H9 (cell line): ENCODE measurements around the gene FNDC3B. TPM values are rescaled to one million over a fixed set of nuclear protein-coding genes. Genes with fewer than 3 reads are reported as not detected.

ENCODE experiments used
- DNase-seq: peaks from one replicate; pipeline ENCODE4 v3.0.0-alpha.2; 2017
- H2AFZ ChIP-seq: one replicate; pipeline ENCODE4 v1.6.1; 2013; ENCODE audit warnings: mild to moderate bottlenecking, low read length, control low read depth, moderate library complexity
- H2AK5ac ChIP-seq: 2 replicates; pipeline ENCODE4 v1.6.1; 2013; ENCODE audit warnings: low read length, control low read depth, mixed read lengths; ENCODE audit not compliant: insufficient read length
- H2BK120ac ChIP-seq: one replicate; pipeline ENCODE4 v1.6.1; 2013; ENCODE audit warnings: low read depth, mild to moderate bottlenecking, low read length, control low read depth, inconsistent platforms; ENCODE audit not compliant: poor library complexity, severe bottlenecking
- H2BK12ac ChIP-seq: 2 replicates; pipeline ENCODE4 v1.6.1; 2013; ENCODE audit warnings: low read length, control low read depth, mixed read lengths, low read depth; ENCODE audit not compliant: insufficient read length
- H2BK15ac ChIP-seq: 2 replicates; pipeline ENCODE4 v1.6.1; 2013; ENCODE audit warnings: low read depth, low read length, control low read depth
- H2BK20ac ChIP-seq: one replicate; pipeline ENCODE4 v1.6.1; 2013; ENCODE audit warnings: low read depth, mild to moderate bottlenecking, low read length, control low read depth, inconsistent platforms; ENCODE audit not compliant: poor library complexity, severe bottlenecking
- H2BK5ac ChIP-seq: 2 replicates; pipeline ENCODE4 v1.6.1; 2013; ENCODE audit warnings: low read length, control low read depth, mixed read lengths; ENCODE audit not compliant: insufficient read length
- H3K14ac ChIP-seq: 2 replicates; pipeline ENCODE4 v1.6.1; 2013; ENCODE audit warnings: low read length, control low read depth; ENCODE audit not compliant: insufficient read depth
- H3K18ac ChIP-seq: 2 replicates; pipeline ENCODE4 v1.6.1; 2013; ENCODE audit warnings: low read depth, mild to moderate bottlenecking, mixed read lengths, low read length, control low read depth; ENCODE audit not compliant: insufficient read length
- H3K23ac ChIP-seq: 2 replicates; pipeline ENCODE4 v1.6.1; 2013; ENCODE audit warnings: low read length, control low read depth, mixed read lengths, low read depth; ENCODE audit not compliant: insufficient read length
- H3K23me2 ChIP-seq: 2 replicates; pipeline ENCODE4 v1.6.1; 2013; ENCODE audit warnings: low read depth, mild to moderate bottlenecking, mixed read lengths, low read length, control low read depth; ENCODE audit not compliant: insufficient read length, poor library complexity, severe bottlenecking
- H3K27ac ChIP-seq: 2 replicates; pipeline ENCODE4 v1.5.1; 2013; ENCODE audit warnings: low read length, control low read depth, mixed read lengths, low read depth; ENCODE audit not compliant: insufficient read length
- H3K27me3 ChIP-seq: 2 replicates; pipeline ENCODE4 v1.6.1; 2013; ENCODE audit warnings: low read length, control low read depth, inconsistent platforms; ENCODE audit not compliant: insufficient read depth
- H3K4ac ChIP-seq: 2 replicates; pipeline ENCODE4 v1.6.1; 2013; ENCODE audit warnings: low read depth, mild to moderate bottlenecking, control low read depth, inconsistent platforms, low read length, moderate library complexity
- H3K4me1 ChIP-seq: 2 replicates; pipeline ENCODE4 v1.6.1; 2013; ENCODE audit warnings: low read length, control low read depth, inconsistent platforms; ENCODE audit not compliant: insufficient read depth
- H3K4me2 ChIP-seq: 2 replicates; pipeline ENCODE4 v1.6.1; 2013; ENCODE audit warnings: low read length, control low read depth, mixed read lengths; ENCODE audit not compliant: insufficient read length, insufficient read depth
- H3K56ac ChIP-seq: 2 replicates; pipeline ENCODE4 v1.6.1; 2013; ENCODE audit warnings: low read depth, mild to moderate bottlenecking, mixed read lengths, low read length, control low read depth; ENCODE audit not compliant: insufficient read length
- H3K79me1 ChIP-seq: 2 replicates; pipeline ENCODE4 v1.6.1; 2013; ENCODE audit warnings: low read depth, mild to moderate bottlenecking, moderate library complexity, low read length, control low read depth, inconsistent platforms; ENCODE audit not compliant: insufficient read depth, poor library complexity, severe bottlenecking
- H3K79me2 ChIP-seq: 2 replicates; pipeline ENCODE4 v1.6.1; 2013; ENCODE audit warnings: low read length, control low read depth, inconsistent platforms; ENCODE audit not compliant: insufficient read depth
- H3K9ac ChIP-seq: 2 replicates; pipeline ENCODE4 v1.6.1; 2013; ENCODE audit warnings: low read length, control low read depth, mixed read lengths; ENCODE audit not compliant: insufficient read length; ENCODE audit errors: extremely low read depth
- H3K9me3 ChIP-seq: one replicate; pipeline ENCODE4 v1.6.1; 2013; ENCODE audit warnings: low read depth, low read length, inconsistent platforms; ENCODE audit not compliant: control insufficient read depth
- H3T11ph ChIP-seq: one replicate; pipeline ENCODE4 v1.6.1; 2013; ENCODE audit warnings: mild to moderate bottlenecking, low read length, control low read depth, inconsistent platforms
- H4K20me1 ChIP-seq: one replicate; pipeline ENCODE4 v1.6.1; 2013; ENCODE audit not compliant: control insufficient read depth, insufficient read length, insufficient read depth
- H4K5ac ChIP-seq: 2 replicates; pipeline ENCODE4 v1.6.1; 2013; ENCODE audit warnings: low read depth, mild to moderate bottlenecking, mixed read lengths, low read length, control low read depth; ENCODE audit not compliant: insufficient read length
- H4K8ac ChIP-seq: replicated peaks from 2 replicates; pipeline ENCODE4 v1.6.1; 2013; ENCODE audit warnings: low read length, control low read depth, mixed read lengths, low read depth; ENCODE audit not compliant: insufficient read length
- H4K91ac ChIP-seq: 2 replicates; pipeline ENCODE4 v1.6.1; 2013; ENCODE audit warnings: low read depth, mild to moderate bottlenecking, moderate library complexity, mixed read lengths, low read length, control low read depth; ENCODE audit not compliant: insufficient read length
- H3K27ac Mint-ChIP-seq, 3 experiments: 2 replicates in 2 of 3; 3 replicates in 1 of 3; pipeline ENCODE4 v1.8.0; 2020 to 2021; ENCODE audit warnings: mixed read lengths in 3 of 3, mild to moderate bottlenecking in 1 of 3, moderate library complexity in 1 of 3
- H3K27me3 Mint-ChIP-seq: 2 replicates; pipeline ENCODE4 v1.8.0; 2021; ENCODE audit warnings: low read depth, mild to moderate bottlenecking, moderate library complexity, mixed read lengths
- H3K36me3 Mint-ChIP-seq, 3 experiments: 2 replicates in 2 of 3; 3 replicates in 1 of 3; pipeline ENCODE4 v1.8.0; 2020 to 2021; ENCODE audit warnings: low read depth in 3 of 3, mixed read lengths in 3 of 3; ENCODE audit not compliant: insufficient read depth in 1 of 3
- H3K4me1 Mint-ChIP-seq, 2 experiments: 2 replicates each; pipeline ENCODE4 v1.8.0; 2020; ENCODE audit warnings: mixed read lengths in 2 of 2
- H3K4me3 Mint-ChIP-seq, 2 experiments: 2 replicates in 1 of 2; 3 replicates in 1 of 2; pipeline ENCODE4 v1.8.0; 2020 to 2021; ENCODE audit warnings: mild to moderate bottlenecking in 2 of 2, mixed read lengths in 2 of 2, moderate library complexity in 1 of 2
- H3K9me3 Mint-ChIP-seq, 2 experiments: 2 replicates in 1 of 2; 3 replicates in 1 of 2; pipeline ENCODE4 v1.8.0; 2020; ENCODE audit warnings: mild to moderate bottlenecking in 2 of 2, mixed read lengths in 2 of 2, moderate library complexity in 1 of 2
- WGBS: extraction: QIAGEN DNeasy Blood & Tissue Kit; methylation state at CpG from one replicate; pipeline ENCODE4 v1.1.7; 2013; ENCODE audit warnings: missing lambda C conversion rate, low lambda C conversion rate, mixed read lengths; ENCODE audit not compliant: insufficient read length; ENCODE audit errors: extremely low coverage; 5-methylcytosine and 5-hydroxymethylcytosine counted together
- total RNA-seq: library from RNA; stranded (reverse); gene quantifications from 2 replicates; pipeline ENCODE4 v1.2.1, GENCODE V29; 2021
- TF ChIP-seq, protein P1 (sequence below): fragments of 200-600 bp; sonication (generic); conservative IDR thresholded peaks from 3 replicates; pipeline ENCODE4 v1.8.0; 2021; ENCODE audit warnings: antibody characterized with exemption, mild to moderate bottlenecking

Gene FNDC3B
- total RNA-seq, 1 experiment from 2014 or later, result 43.8 TPM

DNA sequence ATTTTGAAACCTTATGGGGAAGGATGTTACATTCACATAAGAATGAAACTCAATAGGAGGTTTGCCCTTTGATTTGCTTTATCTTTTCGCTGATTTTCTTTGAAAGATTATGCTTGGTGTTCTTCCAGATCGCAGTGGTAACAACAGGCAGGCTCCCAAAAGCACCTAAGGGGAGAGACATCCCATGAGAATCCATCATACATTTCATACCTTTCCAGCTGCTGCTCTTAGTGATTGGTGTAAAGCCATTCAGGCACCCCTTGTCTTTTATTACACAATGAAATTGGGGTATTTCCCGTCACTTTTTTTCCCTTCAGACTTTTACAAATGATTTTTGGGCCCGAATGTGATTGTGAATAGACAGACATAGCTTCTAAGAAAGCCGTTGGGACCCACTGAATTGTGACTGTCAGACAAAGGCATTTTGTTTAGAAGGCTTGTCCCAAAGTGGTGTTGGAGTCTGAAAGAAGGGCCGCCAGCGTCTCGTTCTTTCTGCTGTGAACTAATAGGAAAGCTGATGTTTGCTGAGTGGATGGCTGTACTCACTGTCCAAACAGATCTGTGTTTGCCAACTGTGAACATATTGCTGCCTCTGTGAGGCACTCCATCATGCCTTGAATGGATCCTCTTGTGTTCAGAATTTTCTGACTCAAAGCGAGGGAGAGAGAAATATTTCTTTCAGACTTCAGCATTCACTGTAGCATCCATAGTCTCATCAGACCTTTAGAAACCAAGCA is 164.3 kb downstream of the FNDC3B start:
- H3K9ac ChIP-seq, result no peak overlapping the region
- peak overlapping the region; percentile 41 for H2AK5ac ChIP-seq
- Mint-ChIP-seq H3K9me3 (peaks cover 12 to 13% of the 10 kb centered on the region in 2 experiments), H3K27me3 (no peaks in the 10 kb centered on the region), H3K4me3 (no peak overlapping the region), H3K4me1 (peaks cover 29 to 40% of the 10 kb centered on the region in 2 experiments), H3K27ac (peak overlapping the region in 1 of 3 experiments; percentile 52; a peak in 1 of 7 replicates), H3K36me3 (peaks cover 16 to 23% (median 22%) of the 10 kb centered on the region in 3 experiments)
- no CpG with 5 or more reads among the region's 9 CpGs for WGBS
- no peak overlapping the region for H3K27ac ChIP-seq
- H3K9me3 ChIP-seq, result no peaks in the 10 kb centered on the region
- no peak overlapping the region for H3K14ac ChIP-seq
- no peak overlapping the region for H4K91ac ChIP-seq
- H3K79me2 ChIP-seq, result peaks cover 10% of the 10 kb centered on the region; the same call in 1 of the 2 replicates
- H2BK15ac ChIP-seq, result no peak overlapping the region
- H3T11ph ChIP-seq, result peak overlapping the region; percentile 29
- no peak overlapping the region for H3K4me2 ChIP-seq
- H4K8ac ChIP-seq, result no peak overlapping the region
- no peak overlapping the region for H3K4ac ChIP-seq
- H2AFZ ChIP-seq, result no peak overlapping the region
- H3K4me1 ChIP-seq, result peaks cover 15% of the 10 kb centered on the region
- TF ChIP-seq, protein P1, sequence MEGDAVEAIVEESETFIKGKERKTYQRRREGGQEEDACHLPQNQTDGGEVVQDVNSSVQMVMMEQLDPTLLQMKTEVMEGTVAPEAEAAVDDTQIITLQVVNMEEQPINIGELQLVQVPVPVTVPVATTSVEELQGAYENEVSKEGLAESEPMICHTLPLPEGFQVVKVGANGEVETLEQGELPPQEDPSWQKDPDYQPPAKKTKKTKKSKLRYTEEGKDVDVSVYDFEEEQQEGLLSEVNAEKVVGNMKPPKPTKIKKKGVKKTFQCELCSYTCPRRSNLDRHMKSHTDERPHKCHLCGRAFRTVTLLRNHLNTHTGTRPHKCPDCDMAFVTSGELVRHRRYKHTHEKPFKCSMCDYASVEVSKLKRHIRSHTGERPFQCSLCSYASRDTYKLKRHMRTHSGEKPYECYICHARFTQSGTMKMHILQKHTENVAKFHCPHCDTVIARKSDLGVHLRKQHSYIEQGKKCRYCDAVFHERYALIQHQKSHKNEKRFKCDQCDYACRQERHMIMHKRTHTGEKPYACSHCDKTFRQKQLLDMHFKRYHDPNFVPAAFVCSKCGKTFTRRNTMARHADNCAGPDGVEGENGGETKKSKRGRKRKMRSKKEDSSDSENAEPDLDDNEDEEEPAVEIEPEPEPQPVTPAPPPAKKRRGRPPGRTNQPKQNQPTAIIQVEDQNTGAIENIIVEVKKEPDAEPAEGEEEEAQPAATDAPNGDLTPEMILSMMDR, result no peak
- H2BK120ac ChIP-seq, result no peak overlapping the region
- no peak overlapping the region for H2BK5ac ChIP-seq
- H3K23ac ChIP-seq, result no peak overlapping the region
- DNase-seq, result no peak
- no peak overlapping the region for H2BK12ac ChIP-seq
- no peak overlapping the region for H4K5ac ChIP-seq
- no peak overlapping the region for H2BK20ac ChIP-seq
- peak overlapping the region; percentile 62 for H3K56ac ChIP-seq
- H4K20me1 ChIP-seq, result no peaks in the 10 kb centered on the region
- peaks cover 7% of the 10 kb centered on the region for H3K79me1 ChIP-seq
- no peaks in the 10 kb centered on the region for H3K23me2 ChIP-seq
- no peaks in the 10 kb centered on the region for H3K27me3 ChIP-seq
- H3K18ac ChIP-seq, result peak overlapping the region; percentile 67
